ENCODE measurements around the gene CARS2.
"Not testable (repeated sequence)": the region's sequence is repeated elsewhere in the genome, so short reads cannot be mapped to it uniquely, and the experiment has no call there.

CARS2 gene

GRCh38 chr13:110697842-110698241, 8.1 kb downstream of the CARS2 start:
- Histone ChIP-seq H3K27ac (ENCODE audit: low read length) (no peak overlapping the region), H3K9me3 (ENCODE audit: control insufficient read depth, insufficient read depth, low read length) (no peaks in the 10 kb centered on the region), H3K36me3 (ENCODE audit: control insufficient read depth, insufficient read depth, low read length) (peaks cover 10% of the 10 kb centered on the region), H3K27me3 (ENCODE audit: control insufficient read depth, insufficient read depth, low read length) (no peaks in the 10 kb centered on the region), H3K4me3 (ENCODE audit: low read length) (no peak overlapping the region), H3K4me1 (ENCODE audit: control insufficient read depth, insufficient read depth, low read length) (no peaks in the 10 kb centered on the region)
- no peak for DNase-seq (ENCODE audit: low read depth, low spot score)
- no CpG with 5 or more reads among the region's 4 CpGs for WGBS (ENCODE audit: insufficient coverage, insufficient read length)

- DNase-seq (ENCODE audit: low read depth, low spot score) = no peak
- no peak overlapping the region for H3K27ac ChIP-seq (ENCODE audit: low read length)
- H3K36me3 ChIP-seq (ENCODE audit: control insufficient read depth, insufficient read depth, low read length) = peaks cover 10% of the 10 kb centered on the region
- WGBS (ENCODE audit: insufficient coverage, insufficient read length) = no CpG with 5 or more reads among the region's 10 CpGs
- H3K9me3 ChIP-seq (ENCODE audit: control insufficient read depth, insufficient read depth, low read length) = no peaks in the 10 kb centered on the region
- H3K4me3 ChIP-seq (ENCODE audit: low read length) = no peak overlapping the region
- H3K4me1 ChIP-seq (ENCODE audit: control insufficient read depth, insufficient read depth, low read length) = no peaks in the 10 kb centered on the region
- H3K27me3 ChIP-seq (ENCODE audit: control insufficient read depth, insufficient read depth, low read length) = no peaks in the 10 kb centered on the region
Observed at GRCh38 chr13:110696776-110697175, 9.1 kb downstream of the CARS2 start.

GRCh38 chr13:110695774-110696173, 10.1 kb downstream of the CARS2 start:
- not testable (repeated sequence) for H3K27ac ChIP-seq (ENCODE audit: low read length); H3K4me3 ChIP-seq (ENCODE audit: low read length); H3K27me3 ChIP-seq (ENCODE audit: control insufficient read depth, insufficient read depth, low read length); H3K4me1 ChIP-seq (ENCODE audit: control insufficient read depth, insufficient read depth, low read length); DNase-seq (ENCODE audit: low read depth, low spot score); H3K36me3 ChIP-seq (ENCODE audit: control insufficient read depth, insufficient read depth, low read length); H3K9me3 ChIP-seq (ENCODE audit: control insufficient read depth, insufficient read depth, low read length)
- WGBS (ENCODE audit: insufficient coverage, insufficient read length) = no CpG with 5 or more reads among the region's 7 CpGs

GRCh38 chr13:110690516-110690915, 15.4 kb downstream of the CARS2 start:
- 0 out of 2 replicates have a peak, but pooled peaks cover 4% of the 10 kb centered on the region for H3K36me3 ChIP-seq (ENCODE audit: control insufficient read depth, insufficient read depth, low read length)
- DNase-seq (ENCODE audit: low read depth, low spot score) = no peak
- no peak overlapping the region for H3K4me3 ChIP-seq (ENCODE audit: low read length)
- no peaks in the 10 kb centered on the region for H3K4me1 ChIP-seq (ENCODE audit: control insufficient read depth, insufficient read depth, low read length)
- H3K27me3 ChIP-seq (ENCODE audit: control insufficient read depth, insufficient read depth, low read length) = no peaks in the 10 kb centered on the region
- no CpG with 5 or more reads among the region's 8 CpGs for WGBS (ENCODE audit: insufficient coverage, insufficient read length)
- no peak overlapping the region for H3K27ac ChIP-seq (ENCODE audit: low read length)
- no peaks in the 10 kb centered on the region for H3K9me3 ChIP-seq (ENCODE audit: control insufficient read depth, insufficient read depth, low read length)

- no peaks in the 10 kb centered on the region for H3K4me1 ChIP-seq (ENCODE audit: control insufficient read depth, insufficient read depth, low read length)
- H3K36me3 ChIP-seq (ENCODE audit: control insufficient read depth, insufficient read depth, low read length) = 0 out of 2 replicates have a peak, but pooled peaks cover 4% of the 10 kb centered on the region
- H3K4me3 ChIP-seq (ENCODE audit: low read length) = no peak overlapping the region
- no peak for DNase-seq (ENCODE audit: low read depth, low spot score)
- no CpG with 5 or more reads among the region's 12 CpGs for WGBS (ENCODE audit: insufficient coverage, insufficient read length)
- no peaks in the 10 kb centered on the region for H3K27me3 ChIP-seq (ENCODE audit: control insufficient read depth, insufficient read depth, low read length)
- no peak overlapping the region for H3K27ac ChIP-seq (ENCODE audit: low read length)
- no peaks in the 10 kb centered on the region for H3K9me3 ChIP-seq (ENCODE audit: control insufficient read depth, insufficient read depth, low read length)
Observed at GRCh38 chr13:110689711-110690110, 16.2 kb downstream of the CARS2 start.

GRCh38 chr13:110689041-110689440, 16.9 kb downstream of the CARS2 start:
- no CpG with 5 or more reads among the region's 9 CpGs for WGBS (ENCODE audit: insufficient coverage, insufficient read length)
- Histone ChIP-seq H3K36me3 (ENCODE audit: control insufficient read depth, insufficient read depth, low read length) (0 out of 2 replicates have a peak, but pooled peaks cover 4% of the 10 kb centered on the region), H3K9me3 (ENCODE audit: control insufficient read depth, insufficient read depth, low read length) (no peaks in the 10 kb centered on the region), H3K4me1 (ENCODE audit: control insufficient read depth, insufficient read depth, low read length) (no peaks in the 10 kb centered on the region), H3K4me3 (ENCODE audit: low read length) (no peak overlapping the region; the same call in 1 of the 2 replicates), H3K27me3 (ENCODE audit: control insufficient read depth, insufficient read depth, low read length) (no peaks in the 10 kb centered on the region), H3K27ac (ENCODE audit: low read length) (no peak overlapping the region)
- no peak for DNase-seq (ENCODE audit: low read depth, low spot score)

- WGBS (ENCODE audit: insufficient coverage, insufficient read length) = no CpG with 5 or more reads among the region's 16 CpGs
- Histone ChIP-seq H3K36me3 (ENCODE audit: control insufficient read depth, insufficient read depth, low read length) (peaks cover 4% of the 10 kb centered on the region; the same call in 1 of the 2 replicates), H3K27ac (ENCODE audit: low read length) (no peak overlapping the region), H3K9me3 (ENCODE audit: control insufficient read depth, insufficient read depth, low read length) (no peaks in the 10 kb centered on the region), H3K4me3 (ENCODE audit: low read length) (no peak overlapping the region), H3K4me1 (ENCODE audit: control insufficient read depth, insufficient read depth, low read length) (no peaks in the 10 kb centered on the region), H3K27me3 (ENCODE audit: control insufficient read depth, insufficient read depth, low read length) (no peaks in the 10 kb centered on the region)
- DNase-seq (ENCODE audit: low read depth, low spot score) = no peak
Observed at GRCh38 chr13:110687736-110688135, 18.2 kb downstream of the CARS2 start.

- H3K9me3 ChIP-seq (ENCODE audit: control insufficient read depth, insufficient read depth, low read length) = no peaks in the 10 kb centered on the region
- no peak for DNase-seq (ENCODE audit: low read depth, low spot score)
- H3K4me3 ChIP-seq (ENCODE audit: low read length) = no peak overlapping the region
- H3K27me3 ChIP-seq (ENCODE audit: control insufficient read depth, insufficient read depth, low read length) = no peaks in the 10 kb centered on the region
- H3K36me3 ChIP-seq (ENCODE audit: control insufficient read depth, insufficient read depth, low read length) = peaks cover 12% of the 10 kb centered on the region; the same call in 1 of the 2 replicates
- no peaks in the 10 kb centered on the region for H3K4me1 ChIP-seq (ENCODE audit: control insufficient read depth, insufficient read depth, low read length)
- WGBS (ENCODE audit: insufficient coverage, insufficient read length) = no CpG with 5 or more reads among the region's 11 CpGs
- H3K27ac ChIP-seq (ENCODE audit: low read length) = no peak overlapping the region
Observed at GRCh38 chr13:110685305-110686020, 20.5 kb downstream of the CARS2 start.

GRCh38 chr13:110684388-110685056, 21.4 kb downstream of the CARS2 start:
- no peak for DNase-seq (ENCODE audit: low read depth, low spot score)
- Histone ChIP-seq H3K4me3 (ENCODE audit: low read length) (no peak overlapping the region), H3K9me3 (ENCODE audit: control insufficient read depth, insufficient read depth, low read length) (no peaks in the 10 kb centered on the region), H3K27me3 (ENCODE audit: control insufficient read depth, insufficient read depth, low read length) (no peaks in the 10 kb centered on the region), H3K36me3 (ENCODE audit: control insufficient read depth, insufficient read depth, low read length) (peaks cover 12% of the 10 kb centered on the region; the same call in 1 of the 2 replicates), H3K27ac (ENCODE audit: low read length) (no peak overlapping the region), H3K4me1 (ENCODE audit: control insufficient read depth, insufficient read depth, low read length) (no peaks in the 10 kb centered on the region)
- no CpG with 5 or more reads among the region's 8 CpGs for WGBS (ENCODE audit: insufficient coverage, insufficient read length)

- H3K9me3 ChIP-seq (ENCODE audit: control insufficient read depth, insufficient read depth, low read length) = no peaks in the 10 kb centered on the region
- no peaks in the 10 kb centered on the region for H3K4me1 ChIP-seq (ENCODE audit: control insufficient read depth, insufficient read depth, low read length)
- no peak overlapping the region for H3K4me3 ChIP-seq (ENCODE audit: low read length)
- no peak overlapping the region for H3K27ac ChIP-seq (ENCODE audit: low read length)
- H3K36me3 ChIP-seq (ENCODE audit: control insufficient read depth, insufficient read depth, low read length) = peaks cover 14% of the 10 kb centered on the region; the same call in 1 of the 2 replicates
- WGBS (ENCODE audit: insufficient coverage, insufficient read length) = no CpG with 5 or more reads among the region's 5 CpGs
- no peak for DNase-seq (ENCODE audit: low read depth, low spot score)
- no peaks in the 10 kb centered on the region for H3K27me3 ChIP-seq (ENCODE audit: control insufficient read depth, insufficient read depth, low read length)
Observed at GRCh38 chr13:110683921-110684320, 22.0 kb downstream of the CARS2 start.

Measured in iPS DF 6.9 (cell line).